ENCODE data around the gene UNC13A. TPM values are rescaled to one million over a fixed set of nuclear protein-coding genes. Genes with fewer than 3 reads are reported as not detected.

UNC13A gene
- total RNA-seq, 1 experiment from 2014 or later = 41.1 TPM

- CTCF ChIA-PET = interaction anchor here (0.6 to 2.3 kb wide), 24 partner anchors 9 to 352 kb away, joined by 3 to 63 read pairs (median 4); partner anchors contain the start of genes CCDC124, PGLS and RPL18A
- H3K4me1 Mint-ChIP-seq = peaks cover 32% of the 10 kb centered on the region
- peak; percentile 46 for DNase-seq (ENCODE audit: low spot score)
- TF ChIP-seq AFF4 (CRISPR knock-in tag; IDR thresholded peaks at IDR 0.05; ENCODE audit: borderline replicate concordance) (no peak), FOXP1 (CRISPR knock-in tag; IDR thresholded peaks at IDR 0.05; ENCODE audit: borderline replicate concordance) (0 out of 2 replicates have a peak, but pooled peaks have one; percentile 26), ZNF138 (CRISPR knock-in tag; conservative IDR thresholded peaks at IDR 0.05) (no peak)
- TF ChIP-seq, protein P1, sequence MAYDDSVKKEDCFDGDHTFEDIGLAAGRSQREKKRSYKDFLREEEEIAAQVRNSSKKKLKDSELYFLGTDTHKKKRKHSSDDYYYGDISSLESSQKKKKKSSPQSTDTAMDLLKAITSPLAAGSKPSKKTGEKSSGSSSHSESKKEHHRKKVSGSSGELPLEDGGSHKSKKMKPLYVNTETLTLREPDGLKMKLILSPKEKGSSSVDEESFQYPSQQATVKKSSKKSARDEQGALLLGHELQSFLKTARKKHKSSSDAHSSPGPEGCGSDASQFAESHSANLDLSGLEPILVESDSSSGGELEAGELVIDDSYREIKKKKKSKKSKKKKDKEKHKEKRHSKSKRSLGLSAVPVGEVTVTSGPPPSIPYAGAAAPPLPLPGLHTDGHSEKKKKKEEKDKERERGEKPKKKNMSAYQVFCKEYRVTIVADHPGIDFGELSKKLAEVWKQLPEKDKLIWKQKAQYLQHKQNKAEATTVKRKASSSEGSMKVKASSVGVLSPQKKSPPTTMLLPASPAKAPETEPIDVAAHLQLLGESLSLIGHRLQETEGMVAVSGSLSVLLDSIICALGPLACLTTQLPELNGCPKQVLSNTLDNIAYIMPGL (CRISPR knock-in tag; IDR thresholded peaks at IDR 0.05) = no peak
- no peaks in the 10 kb centered on the region; the same call in 1 of the 2 replicates for H3K27me3 Mint-ChIP-seq (ENCODE audit: low read depth)
- H3K9me3 Mint-ChIP-seq = no peaks in the 10 kb centered on the region
- no peak overlapping the region for H3K4me3 Mint-ChIP-seq
- no peak for ATAC-seq
- H3K27ac Mint-ChIP-seq = peak overlapping the region; percentile 97
- H3K36me3 Mint-ChIP-seq = peaks cover 13% of the 10 kb centered on the region
- POLR2A ChIA-PET = interaction anchor here (0.9 to 1.8 kb wide), 4 partner anchors 25 to 250 kb away, joined by 3 to 11 read pairs (median 4); partner anchors contain the start of gene PGLS
These were observed 107.5 kb downstream of the UNC13A start for GRCh38 chr19:17580470-17581144.

DNA sequence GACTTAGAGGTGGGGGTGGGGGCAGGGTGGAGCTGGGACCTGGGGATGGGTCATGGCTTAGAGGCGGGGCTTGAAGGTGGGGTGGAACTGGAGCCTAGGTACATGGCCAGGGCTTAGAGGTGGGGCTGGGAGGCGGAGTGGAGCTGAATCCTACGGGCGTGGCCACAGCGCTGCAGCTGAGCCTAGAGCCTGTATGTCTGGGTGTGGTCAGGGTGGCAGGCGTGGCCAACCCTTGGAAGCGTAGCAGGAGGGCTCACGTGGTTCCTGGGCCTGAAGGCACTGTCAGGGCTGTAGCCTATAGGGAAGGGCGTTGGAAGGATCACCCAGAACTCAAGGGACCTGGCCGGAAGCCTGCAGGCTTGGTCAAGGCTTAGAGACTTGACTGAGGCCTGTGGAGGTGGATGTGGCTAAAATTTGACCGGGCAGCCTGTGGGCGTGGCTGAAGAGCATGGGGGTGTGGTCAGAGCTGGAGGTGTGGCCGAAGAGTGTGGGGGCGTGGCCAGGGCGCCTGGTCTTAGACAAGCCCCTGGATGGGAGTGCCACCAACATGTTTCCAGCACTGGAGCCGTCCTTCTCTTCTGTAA lies 108.4 kb downstream of the UNC13A start:
- Mint-ChIP-seq H3K36me3 (peaks cover 13% of the 10 kb centered on the region), H3K4me3 (peak overlapping the region; percentile 60), H3K4me1 (peaks cover 25% of the 10 kb centered on the region), H3K9me3 (no peaks in the 10 kb centered on the region), H3K27ac (peak overlapping the region; percentile 97), H3K27me3 (ENCODE audit: low read depth) (no peaks in the 10 kb centered on the region)
- TF ChIP-seq TEAD1 (CRISPR knock-in tag; IDR thresholded peaks at IDR 0.05) (no peak), PRDM15 (CRISPR knock-in tag; IDR thresholded peaks at IDR 0.05) (peak; percentile 74; the same call in 1 of the 2 replicates), USF1 (CRISPR knock-in tag; IDR thresholded peaks at IDR 0.05) (peak; percentile 89), ZBTB43 (CRISPR knock-in tag; IDR thresholded peaks at IDR 0.05) (no peak), NR2C2 (CRISPR knock-in tag; IDR thresholded peaks at IDR 0.05) (no peak), PRRX2 (CRISPR knock-in tag; IDR thresholded peaks at IDR 0.05) (no peak), SP1 (CRISPR knock-in tag; conservative IDR thresholded peaks at IDR 0.05) (peak; percentile 58; the same call in 1 of the 2 replicates), MAX (CRISPR knock-in tag; IDR thresholded peaks at IDR 0.05) (peak; percentile 49; the same call in 1 of the 2 replicates), ZNF263 (CRISPR knock-in tag; IDR thresholded peaks at IDR 0.05; ENCODE audit: low read depth) (no peak)
- TF ChIP-seq, protein P2, sequence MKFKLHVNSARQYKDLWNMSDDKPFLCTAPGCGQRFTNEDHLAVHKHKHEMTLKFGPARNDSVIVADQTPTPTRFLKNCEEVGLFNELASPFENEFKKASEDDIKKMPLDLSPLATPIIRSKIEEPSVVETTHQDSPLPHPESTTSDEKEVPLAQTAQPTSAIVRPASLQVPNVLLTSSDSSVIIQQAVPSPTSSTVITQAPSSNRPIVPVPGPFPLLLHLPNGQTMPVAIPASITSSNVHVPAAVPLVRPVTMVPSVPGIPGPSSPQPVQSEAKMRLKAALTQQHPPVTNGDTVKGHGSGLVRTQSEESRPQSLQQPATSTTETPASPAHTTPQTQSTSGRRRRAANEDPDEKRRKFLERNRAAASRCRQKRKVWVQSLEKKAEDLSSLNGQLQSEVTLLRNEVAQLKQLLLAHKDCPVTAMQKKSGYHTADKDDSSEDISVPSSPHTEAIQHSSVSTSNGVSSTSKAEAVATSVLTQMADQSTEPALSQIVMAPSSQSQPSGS (CRISPR knock-in tag; IDR thresholded peaks at IDR 0.05; ENCODE audit: borderline replicate concordance, low read depth) = no peak
- TF ChIP-seq, protein P3, sequence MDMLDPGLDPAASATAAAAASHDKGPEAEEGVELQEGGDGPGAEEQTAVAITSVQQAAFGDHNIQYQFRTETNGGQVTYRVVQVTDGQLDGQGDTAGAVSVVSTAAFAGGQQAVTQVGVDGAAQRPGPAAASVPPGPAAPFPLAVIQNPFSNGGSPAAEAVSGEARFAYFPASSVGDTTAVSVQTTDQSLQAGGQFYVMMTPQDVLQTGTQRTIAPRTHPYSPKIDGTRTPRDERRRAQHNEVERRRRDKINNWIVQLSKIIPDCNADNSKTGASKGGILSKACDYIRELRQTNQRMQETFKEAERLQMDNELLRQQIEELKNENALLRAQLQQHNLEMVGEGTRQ (CRISPR knock-in tag; IDR thresholded peaks at IDR 0.05) = peak; percentile 88
- ATAC-seq (peak; percentile 71), DNase-seq (ENCODE audit: low spot score) (peak; percentile 93)
- ChIA-PET CTCF (interaction anchor here (0.6 to 2.3 kb wide), 28 partner anchors 10 to 353 kb away, joined by 3 to 63 read pairs (median 4); partner anchors contain the start of genes CCDC124, MVB12A, PGLS and RPL18A), POLR2A (interaction anchor here (0.6 to 1.8 kb wide), 8 partner anchors 26 to 1614 kb away, joined by 3 to 11 read pairs (median 4); partner anchors contain the start of gene PGLS)

Data from WTC11 (cell line).